NOMO-1 (cell line): Measurements from ENCODE around the gene TECPR1.

Experiments used
- DNase-seq, 2 experiments: peaks; one replicate each; lab custom pipeline; 2025; ENCODE audit not compliant: unreplicated experiment in 2 of 2; lab: John Stamatoyannopoulos, UW

Gene TECPR1

DNA sequence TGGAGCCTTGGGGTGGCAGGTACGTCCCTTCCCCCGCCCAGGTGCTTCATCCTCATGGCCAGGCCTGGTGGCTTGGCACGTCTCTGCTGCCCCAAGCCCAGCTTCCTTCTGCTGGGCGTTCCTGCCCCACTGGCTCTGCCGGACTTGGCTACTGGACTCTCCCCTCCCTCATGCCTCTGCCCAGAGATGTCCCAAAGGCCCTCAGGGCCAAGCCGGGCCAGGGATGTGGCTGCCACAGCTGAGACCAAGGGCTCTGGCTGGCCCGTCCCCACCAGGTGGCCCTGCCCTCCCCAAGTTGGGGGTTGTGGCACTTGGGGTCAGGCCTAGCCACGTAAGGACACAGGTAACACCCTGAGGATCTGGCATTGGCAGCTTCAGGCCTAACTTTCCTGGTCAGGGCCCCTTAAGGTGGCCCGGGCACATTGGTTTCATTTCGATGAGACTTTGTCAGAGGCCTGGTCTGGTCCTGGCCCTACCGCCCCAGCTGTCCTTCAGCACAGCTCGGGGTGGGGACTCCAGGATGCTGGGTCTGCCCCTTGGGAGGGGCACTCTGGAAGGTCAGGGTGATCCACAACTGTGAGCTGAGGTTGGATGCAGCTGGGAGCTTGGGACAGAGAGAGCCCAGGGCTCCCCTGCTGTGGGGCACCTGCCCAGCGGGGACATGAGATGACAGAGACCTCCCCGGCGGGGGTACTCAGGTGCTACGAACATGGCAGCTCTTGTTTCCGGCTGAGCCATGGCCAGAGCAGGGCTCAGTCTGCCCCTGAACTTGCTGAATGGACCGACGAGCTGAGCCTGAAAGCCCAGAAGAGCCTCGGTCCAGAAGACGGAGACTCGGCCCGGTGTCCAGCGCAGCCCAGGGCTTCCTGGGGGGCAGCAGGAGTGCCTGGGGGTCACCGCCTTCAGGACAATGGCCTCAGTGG is 37.9 kb downstream of the TECPR1 start:
- DNase-seq = no peak

DNA sequence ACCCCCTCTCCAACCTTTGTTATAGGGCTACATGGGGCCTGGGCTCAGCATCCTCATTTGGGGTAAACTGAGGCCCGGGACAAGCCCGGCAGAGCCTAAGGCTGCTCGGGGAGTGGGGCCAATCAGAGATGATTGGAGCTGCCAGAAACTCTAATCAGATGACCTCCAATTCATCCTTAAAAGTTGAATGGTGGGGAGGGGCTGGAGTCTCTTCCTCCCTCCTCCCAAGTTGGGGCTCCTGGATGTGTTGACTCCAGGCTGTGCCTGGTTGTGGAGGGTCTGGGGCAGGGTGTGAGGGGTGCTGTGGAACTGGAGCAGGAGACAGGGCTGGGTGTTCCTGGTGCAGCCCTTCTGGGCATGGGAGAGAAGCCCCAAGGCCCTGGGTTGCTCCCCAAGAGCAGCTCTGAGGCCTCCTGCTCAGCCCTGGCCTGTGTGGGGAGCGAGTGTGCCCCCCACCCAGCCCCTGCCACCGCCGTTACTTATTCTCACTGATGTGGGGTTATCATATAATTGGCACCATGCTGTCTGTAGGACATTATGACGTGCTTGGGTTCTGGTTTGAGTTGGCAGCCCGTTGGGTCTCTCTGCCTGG is 38.6 kb downstream of the TECPR1 start:
- DNase-seq = no peak

DNA sequence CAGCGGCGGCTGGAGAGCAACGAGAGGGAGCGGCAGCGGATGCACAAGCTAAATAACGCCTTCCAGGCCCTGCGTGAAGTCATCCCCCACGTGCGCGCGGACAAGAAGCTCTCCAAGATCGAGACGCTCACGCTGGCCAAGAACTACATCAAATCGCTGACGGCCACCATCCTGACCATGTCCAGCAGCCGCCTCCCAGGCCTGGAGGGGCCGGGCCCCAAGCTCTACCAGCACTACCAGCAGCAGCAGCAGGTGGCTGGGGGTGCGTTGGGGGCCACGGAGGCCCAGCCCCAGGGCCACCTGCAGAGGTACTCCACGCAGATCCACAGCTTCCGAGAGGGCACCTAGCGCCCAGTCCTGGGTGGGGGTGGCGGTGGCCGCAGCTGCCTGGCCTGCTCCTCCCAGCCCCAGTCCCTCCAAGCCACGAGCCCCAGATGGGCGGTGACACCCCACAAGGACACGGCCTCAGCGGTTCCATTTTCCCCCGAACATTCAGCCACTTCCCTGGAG is 39.4 kb downstream of the TECPR1 start:
- no peak for DNase-seq

DNA sequence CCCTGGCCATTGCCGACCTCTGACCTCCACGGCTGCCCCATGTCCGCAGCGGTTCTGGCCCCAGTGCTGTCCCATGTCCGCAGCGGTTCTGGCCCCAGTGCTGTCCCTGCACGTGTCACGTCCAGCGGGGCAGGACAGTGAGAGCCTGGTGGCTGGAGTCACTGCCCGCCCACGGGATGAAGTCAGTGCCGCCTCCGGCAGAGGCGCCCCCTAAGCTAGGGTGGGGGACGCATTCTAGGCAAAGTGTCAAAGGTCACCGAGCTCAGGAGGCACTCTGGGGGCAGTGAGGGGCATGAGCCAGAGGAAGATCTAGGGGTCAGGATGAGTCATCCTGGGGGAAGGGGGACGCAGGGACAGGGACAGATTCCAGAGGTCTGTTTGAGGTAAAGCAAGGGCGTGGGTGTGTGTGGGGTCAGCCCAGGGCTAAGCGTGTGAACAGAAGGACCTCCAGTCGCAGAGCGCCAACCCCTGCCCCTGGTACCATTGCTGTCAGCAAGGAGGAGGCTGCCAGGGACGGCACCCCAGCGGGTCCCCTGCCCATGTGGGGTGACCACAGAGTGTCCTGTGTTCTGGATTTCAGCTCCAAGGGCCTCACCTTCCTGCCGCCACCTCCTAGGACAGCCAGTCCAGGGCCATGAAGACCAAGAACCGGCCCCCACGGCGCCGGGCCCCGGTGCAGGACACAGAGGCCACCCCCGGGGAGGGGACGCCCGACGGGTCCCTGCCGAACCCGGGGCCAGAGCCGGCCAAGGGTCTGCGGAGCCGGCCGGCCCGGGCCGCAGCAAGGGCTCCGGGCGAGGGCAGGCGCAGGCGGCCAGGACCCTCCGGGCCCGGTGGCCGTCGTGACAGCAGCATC is 40.1 kb downstream of the TECPR1 start:
- no peak for DNase-seq

DNA sequence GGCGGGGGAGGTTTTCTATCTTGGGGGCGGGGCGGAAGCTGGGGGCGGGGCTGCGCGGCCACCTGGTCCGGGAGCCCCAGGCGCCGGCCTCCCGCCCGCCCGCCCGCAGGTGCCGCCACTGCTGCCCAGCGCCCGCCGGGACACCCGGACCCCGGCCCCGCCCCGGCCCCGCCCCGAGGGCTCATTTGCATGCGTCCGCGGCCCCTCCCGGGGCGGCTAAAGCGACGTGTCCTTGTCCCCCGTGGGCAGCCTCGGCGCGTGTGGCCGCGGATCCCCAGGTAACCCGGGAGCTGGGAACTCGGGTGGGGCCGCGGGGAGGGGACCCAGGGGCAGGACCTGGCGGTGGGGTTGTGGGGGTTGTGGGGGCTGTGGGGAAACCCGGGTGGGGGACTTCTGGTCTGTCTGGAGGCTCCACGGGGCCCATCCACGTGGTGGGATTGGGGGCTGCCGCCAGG is 40.8 kb downstream of the TECPR1 start, which contains the start of gene BHLHA15:
Gene BHLHA15 (plus strand): TSS at position 219 of the 455 bp plus-strand sequence. CDS start 871 bp downstream, outside the sequence.
- DNase-seq = no peak

DNA sequence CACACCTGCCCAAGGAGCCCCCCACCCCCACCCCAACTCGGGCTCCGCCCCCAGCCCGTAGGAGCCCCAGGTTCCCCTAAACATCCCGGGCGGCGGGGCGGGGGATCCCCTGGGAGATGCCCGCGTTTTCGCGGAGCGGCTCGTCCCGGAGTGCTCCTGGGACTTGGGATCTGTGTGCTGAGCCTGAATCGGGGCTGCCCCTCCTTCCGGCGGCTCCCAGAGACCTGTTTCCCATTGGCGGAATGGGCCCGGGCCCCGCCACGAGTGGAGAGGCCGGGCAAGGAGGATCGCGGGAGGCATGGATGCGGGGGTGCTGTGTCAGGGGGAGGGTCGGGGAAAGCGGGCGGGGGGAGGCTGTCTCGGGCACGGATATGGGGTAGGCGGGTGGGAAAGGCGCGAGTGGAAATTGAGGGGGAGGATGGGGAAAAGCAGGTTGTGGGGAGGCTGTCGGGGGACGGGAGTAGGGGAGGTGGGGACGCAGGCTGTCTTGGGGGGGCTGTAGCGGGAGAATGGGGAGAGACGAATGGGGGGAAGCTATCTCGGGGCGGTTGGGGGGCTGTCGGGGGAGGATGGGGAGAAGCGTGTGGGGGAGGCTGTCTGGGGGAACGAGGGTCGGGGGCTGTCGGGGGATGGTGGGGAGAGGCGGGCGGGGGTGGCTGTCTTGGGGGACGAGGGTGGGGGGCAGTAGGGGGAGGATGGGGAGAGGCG is 41.4 kb downstream of the TECPR1 start:
- DNase-seq = no peak

DNA sequence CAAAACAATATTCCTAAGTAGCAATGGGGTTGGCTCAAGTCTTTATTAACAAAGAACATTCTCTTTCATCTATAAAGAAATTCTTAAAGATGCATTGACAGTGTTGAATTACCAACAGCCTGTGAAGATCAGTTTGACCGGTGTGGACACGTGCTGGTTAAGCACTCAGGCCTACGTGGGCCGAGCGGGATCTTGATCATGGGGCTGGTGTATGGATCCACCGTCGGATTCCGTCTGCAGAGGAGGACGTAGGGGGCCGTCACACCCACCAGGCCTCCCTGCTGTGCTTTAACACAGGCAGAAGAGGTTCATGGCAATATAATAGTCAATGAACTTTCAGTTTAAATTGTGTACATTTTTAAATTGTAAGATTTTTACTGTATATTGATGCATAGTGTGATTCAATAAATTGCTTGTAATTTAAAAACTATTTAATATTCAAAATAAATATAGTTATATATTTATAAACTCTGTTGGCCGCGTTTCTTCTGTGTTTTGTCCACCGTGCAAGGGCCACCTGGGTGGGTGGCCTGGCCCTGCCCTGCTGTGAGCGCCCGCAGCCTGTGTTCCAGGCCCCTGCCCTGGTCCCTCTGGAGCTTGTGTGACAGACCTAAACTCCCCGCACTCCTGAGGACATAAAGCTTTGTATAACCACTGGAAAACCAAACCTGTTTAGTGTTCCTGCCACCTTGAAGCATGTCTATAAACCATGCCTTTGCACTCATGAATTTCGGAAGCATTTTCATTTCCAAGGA is 42.7 kb downstream of the TECPR1 start:
- DNase-seq = no peak

DNA sequence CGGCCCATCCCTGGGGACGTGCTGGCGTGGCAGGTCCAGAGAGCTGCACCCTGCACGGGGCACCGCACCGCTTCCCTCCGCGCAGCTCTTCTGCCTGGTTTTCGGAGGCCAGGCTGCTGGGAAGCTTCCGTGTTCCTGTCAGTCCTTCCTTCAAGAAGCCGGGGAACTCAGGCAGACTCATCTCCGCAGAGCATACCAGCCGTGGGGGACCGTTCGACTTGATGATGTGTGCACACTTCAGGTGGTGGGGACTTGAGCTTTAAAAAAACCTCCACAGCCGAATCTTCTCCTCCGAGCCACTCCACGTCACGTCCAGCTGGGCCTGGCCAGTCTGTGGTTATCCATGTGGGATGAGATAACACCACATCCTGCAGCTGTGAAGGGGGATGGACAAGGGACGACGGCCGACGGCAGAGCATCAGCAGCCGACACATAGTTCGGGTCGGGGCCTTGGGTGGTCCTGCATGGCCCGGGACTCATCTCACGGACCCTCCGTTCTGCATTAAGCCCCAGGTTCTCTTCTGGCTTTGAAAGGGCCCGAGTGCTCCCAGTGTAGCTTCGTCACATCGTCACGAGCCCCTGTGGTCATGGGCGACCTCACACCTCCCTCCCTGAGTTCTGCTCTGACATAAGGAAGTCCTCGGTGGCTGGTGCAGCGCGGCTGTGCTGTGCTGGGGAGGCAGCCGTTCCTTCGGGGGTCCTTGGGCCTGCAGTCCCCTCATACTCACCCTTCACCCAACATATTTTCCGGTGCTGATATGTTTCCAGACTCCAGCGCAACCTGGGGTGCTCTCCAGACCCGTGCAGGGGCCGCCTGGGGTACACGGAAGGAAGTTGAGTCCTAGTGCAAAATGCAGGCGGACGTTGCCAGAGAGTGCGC is 45.3 kb downstream of the TECPR1 start:
- no peak for DNase-seq

DNA sequence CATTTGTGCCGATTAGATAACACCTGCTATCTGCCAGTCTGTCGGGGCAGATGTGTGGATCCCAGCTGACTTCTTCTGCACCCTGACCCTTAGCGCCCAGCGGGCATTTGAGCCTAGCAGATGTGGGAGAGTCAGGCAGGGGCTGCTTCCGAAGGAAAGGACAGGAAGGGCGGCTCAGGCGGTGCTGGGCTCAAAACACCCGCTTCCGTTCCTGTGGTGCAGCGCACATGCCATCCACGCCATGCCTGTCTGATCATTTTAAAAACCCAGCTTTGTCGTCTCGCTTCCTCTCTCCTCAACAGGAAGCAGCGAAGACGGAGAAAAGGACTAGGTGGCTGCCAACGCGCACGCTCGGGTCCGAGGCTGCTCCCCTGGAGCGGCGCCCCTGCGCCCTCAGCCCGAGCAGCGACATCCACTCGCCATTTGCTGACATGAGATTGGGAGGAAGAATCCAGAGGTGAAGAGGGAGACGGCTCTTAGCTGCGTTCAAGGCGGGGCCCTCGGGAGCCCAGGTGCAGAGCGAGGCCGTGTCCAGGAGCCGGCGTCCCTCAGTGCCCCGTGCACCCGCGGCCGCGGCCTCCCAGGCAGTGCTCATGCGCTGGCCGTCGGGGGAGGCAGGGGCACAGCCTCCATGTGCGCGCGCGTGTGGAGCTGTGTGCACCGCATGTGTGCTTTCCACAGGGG is 46.7 kb downstream of the TECPR1 start:
- no peak for DNase-seq

DNA sequence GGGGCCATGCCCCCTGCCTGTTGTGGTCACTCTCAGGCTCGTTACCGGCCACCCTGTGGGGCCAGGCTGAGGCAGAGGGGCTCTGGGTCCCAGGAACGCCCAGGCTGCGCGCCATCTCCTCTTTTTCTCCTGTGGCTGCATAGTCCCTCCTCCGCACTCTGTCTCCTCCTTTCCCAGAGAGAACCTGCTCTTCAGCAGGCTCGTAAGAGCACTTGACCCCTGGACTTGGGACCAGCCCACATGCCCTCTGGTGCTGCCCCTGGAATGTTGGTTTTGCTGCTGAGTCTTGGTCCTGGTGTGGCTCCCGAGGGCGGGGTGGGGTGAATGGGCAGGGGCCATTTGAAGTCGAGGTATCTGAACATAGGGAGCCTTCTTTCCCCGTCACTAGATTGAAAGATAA is 47.4 kb downstream of the TECPR1 start:
- DNase-seq = no peak

DNA sequence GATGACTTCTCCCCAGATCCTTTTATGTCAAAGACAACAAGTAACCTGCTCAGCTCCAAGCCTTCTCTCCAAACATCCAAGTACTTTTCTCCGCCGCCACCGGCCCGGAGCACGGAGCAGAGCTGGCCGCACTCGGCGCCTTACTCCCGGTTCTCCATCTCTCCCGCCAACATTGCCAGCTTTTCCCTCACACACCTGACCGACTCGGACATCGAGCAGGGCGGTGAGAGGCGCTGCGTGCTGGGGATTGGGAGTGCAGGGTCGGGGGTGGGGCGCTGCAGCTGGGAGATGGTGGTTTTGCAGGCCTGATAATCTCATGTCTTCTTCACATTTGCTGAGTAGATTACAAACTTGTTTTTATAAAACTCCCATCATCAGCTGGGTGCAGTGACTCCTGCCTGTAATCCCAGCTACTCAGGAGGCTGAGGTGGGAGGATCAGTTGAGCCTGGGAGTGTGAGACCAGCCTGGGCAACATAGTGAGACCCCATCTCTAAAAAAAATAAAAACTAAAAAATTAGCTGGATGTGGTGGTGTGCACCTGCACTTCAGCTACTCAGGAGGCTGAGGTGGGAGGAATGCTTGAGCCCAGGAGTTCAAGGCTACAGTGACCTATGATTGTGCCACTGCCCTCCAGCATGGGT is 47.9 kb downstream of the TECPR1 start:
- no peak for DNase-seq

DNA sequence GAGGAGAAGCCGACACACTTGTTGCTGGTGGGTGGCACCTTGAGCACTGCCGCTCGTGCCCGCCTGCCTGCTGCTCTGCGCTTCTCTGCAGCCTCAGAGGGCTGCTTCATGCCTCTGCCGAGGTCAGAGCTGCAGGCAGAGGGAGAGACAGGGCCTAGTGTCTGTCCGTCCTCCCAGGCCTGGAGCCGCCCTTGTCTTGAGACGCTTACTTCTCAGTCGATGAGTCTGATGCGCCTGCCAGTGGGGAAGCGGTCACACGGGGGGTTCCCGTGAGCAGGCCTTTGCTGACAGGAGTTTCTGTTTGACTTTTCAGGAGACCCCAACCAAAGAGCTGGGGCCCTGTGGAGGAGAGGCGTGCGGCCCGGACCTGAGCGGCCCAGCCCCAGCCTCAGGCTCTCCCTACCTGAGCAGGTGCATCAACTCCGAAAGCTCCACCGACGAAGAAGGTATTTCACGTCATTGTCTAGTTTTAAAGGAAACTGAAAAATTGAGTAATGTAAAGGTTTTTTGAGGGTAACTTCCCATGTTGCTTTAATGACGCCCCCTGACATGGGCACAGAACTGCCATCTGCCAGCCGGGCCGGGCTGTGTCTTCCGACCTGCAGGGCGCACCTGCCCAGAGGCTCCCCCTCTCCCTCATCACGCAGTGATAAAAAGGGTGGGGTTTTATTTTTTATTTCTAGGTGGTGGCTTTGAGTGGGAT is 48.6 kb downstream of the TECPR1 start:
- no peak for DNase-seq

DNA sequence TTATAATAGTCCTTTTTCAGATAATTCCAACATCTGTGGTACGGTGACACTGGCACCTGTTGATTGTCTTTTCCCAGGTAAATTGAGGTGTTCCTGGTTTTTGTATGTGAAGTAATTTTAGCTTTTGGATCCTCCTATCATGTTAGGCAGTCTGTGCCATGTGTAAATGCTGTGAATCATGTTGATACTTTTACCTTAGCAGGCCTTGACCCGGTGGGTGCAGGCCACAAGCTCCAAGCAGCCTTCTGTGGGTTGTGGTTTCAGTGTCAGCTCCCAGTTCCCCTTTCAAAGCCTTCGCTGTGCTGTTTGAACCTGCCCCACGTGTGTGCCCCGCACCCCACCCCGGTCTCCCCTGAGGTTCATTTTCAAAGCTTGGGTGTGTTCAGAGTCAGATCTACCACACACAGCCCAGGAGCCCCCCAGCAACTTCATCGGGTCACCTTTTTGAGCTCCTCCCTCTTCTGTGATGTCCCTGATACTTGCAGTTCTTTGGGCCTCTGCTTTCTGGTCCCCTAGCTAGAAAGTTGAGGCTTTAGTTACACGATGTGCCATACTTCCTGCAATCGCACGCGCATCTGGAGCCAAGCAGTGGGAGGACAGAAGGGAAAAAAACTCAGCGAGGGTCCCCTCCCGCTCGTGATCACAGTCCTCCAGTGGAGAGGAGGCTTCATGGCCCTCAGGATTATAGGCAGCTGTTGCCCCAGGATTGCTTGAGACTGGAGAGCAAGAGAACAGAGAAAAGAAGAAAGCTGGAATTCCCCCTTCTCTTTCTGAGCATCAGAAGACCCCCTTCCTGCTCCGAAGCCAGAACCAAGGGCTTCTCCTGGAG is 49.5 kb downstream of the TECPR1 start:
- peak; percentile 94 to 99 for DNase-seq

DNA sequence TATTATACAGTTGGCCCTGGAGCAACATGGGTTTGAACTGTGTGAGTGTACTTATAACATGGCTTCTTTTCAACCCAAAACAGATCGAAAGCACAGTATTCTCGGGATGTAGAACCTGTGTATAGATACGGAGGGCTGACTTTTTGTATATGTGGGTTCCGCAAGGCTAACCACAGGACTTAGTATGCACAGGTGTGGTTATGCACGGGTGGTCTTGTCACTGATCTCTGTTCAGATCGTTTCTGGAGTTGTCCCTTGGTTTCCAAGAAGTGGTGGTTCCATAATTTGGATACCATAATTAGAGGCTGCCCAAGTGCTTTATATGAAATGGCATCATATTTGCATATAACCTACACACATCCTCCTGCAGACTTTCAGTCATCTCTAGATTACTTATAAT is 51.7 kb downstream of the TECPR1 start:
- no peak for DNase-seq

DNA sequence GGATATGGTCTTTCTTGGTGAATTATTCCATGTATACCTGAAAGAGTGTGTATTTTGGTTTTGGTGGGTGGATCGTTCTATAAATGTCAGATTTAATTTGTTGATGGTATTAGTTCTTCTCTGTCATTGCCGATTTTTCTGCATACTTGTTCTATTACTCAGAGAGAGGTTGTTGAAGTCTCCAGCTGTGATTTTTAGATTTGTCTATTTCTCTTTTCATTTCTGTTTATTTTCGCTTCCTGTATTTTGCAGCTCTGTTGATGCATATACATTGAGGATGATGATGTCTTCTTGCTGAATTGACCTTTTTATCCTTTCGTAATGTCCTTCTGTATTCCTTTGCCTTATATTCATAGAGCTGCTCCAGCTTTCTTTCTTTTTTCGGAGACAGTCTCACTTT is 52.9 kb downstream of the TECPR1 start:
- no peak for DNase-seq
